ENCODE results near the gene RRP1B. TPM values are rescaled to one million over a fixed set of nuclear protein-coding genes. Genes with fewer than 3 reads are reported as not detected.

Gene RRP1B
- total RNA-seq, 1 experiment from 2014 or later: 26.3 TPM

DNA sequence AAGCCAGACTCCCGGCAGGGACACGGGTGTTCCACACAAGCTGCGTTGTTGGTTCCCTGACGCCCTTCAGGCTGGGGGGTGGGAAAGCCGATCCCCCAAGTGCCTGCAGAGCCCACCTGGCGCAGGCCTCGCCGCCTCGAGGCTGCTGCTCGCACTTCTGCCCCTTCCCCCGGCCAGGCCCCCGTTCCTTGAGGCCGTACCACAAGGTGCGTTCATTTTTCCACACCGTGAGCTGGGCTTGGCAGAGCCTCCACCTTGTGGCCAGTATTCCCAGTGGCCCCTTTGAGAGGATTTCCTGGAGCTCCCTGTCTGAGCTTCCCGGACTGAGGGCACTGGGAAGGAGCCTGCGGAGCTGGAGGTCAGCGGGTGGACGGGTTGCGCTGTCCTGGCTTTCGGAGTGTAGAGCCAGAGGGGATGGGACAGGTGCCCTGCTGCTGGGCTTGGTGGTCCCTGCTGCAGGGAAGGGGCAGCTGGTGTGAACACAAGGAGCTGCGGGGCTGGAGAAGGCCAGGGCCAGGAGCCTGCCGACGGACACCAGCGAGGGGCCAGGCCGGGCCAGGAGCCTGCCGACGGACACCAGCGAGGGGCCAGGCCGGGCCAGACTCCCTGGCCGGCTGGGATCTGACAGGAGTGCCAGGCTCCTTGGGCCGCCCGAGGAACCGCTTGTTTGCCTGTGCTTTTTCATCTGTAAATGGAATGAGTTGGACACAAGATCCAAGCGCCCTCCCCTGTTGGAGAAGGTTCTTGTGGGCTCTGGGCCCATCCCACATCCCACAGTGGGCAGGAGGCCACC lies 78.0 kb downstream of the RRP1B start:
- ChIA-PET CTCF (no interaction called here), POLR2A (ENCODE audit: unreplicated experiment) (no interaction called here)
- no TSS peak for BruUV-seq (replicated peaks)
- intact Hi-C loops (cut with micrococcal nuclease; ENCODE audit: unreplicated experiment): no loop called here
- Histone ChIP-seq H3F3A (ENCODE audit: insufficient read depth, low read depth) (peaks cover 13% of the 10 kb centered on the region; the same call in 1 of the 2 replicates), H2AFZ (no peak overlapping the region), H3K9me3 (ENCODE audit: insufficient read depth, low read depth) (no peaks in the 10 kb centered on the region), H4K20me1 (ENCODE audit: insufficient read depth) (peaks cover 20% of the 10 kb centered on the region), H3K27ac (no peak overlapping the region), H3K36me3 (ENCODE audit: low read depth) (no peaks in the 10 kb centered on the region), H3K9me2 (ENCODE audit: insufficient read depth) (no peaks in the 10 kb centered on the region), H3K4me3 (no peak overlapping the region), H3K4me2 (no peak overlapping the region), H3K27me3 (ENCODE audit: insufficient read depth, low read depth) (no peaks in the 10 kb centered on the region), H3K79me2 (ENCODE audit: low read depth) (peaks cover 45% of the 10 kb centered on the region), H3K4me1 (replicated peaks; ENCODE audit: insufficient read depth) (no peaks in the 10 kb centered on the region)
- TF ChIP-seq, protein P1, sequence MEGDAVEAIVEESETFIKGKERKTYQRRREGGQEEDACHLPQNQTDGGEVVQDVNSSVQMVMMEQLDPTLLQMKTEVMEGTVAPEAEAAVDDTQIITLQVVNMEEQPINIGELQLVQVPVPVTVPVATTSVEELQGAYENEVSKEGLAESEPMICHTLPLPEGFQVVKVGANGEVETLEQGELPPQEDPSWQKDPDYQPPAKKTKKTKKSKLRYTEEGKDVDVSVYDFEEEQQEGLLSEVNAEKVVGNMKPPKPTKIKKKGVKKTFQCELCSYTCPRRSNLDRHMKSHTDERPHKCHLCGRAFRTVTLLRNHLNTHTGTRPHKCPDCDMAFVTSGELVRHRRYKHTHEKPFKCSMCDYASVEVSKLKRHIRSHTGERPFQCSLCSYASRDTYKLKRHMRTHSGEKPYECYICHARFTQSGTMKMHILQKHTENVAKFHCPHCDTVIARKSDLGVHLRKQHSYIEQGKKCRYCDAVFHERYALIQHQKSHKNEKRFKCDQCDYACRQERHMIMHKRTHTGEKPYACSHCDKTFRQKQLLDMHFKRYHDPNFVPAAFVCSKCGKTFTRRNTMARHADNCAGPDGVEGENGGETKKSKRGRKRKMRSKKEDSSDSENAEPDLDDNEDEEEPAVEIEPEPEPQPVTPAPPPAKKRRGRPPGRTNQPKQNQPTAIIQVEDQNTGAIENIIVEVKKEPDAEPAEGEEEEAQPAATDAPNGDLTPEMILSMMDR (conservative IDR thresholded peaks at IDR 0.05): no peak
- no peak for TF ChIP-seq EZH2 (IDR thresholded peaks at IDR 0.05; ENCODE audit: low read depth)
- DNase-seq: no peak

DNA sequence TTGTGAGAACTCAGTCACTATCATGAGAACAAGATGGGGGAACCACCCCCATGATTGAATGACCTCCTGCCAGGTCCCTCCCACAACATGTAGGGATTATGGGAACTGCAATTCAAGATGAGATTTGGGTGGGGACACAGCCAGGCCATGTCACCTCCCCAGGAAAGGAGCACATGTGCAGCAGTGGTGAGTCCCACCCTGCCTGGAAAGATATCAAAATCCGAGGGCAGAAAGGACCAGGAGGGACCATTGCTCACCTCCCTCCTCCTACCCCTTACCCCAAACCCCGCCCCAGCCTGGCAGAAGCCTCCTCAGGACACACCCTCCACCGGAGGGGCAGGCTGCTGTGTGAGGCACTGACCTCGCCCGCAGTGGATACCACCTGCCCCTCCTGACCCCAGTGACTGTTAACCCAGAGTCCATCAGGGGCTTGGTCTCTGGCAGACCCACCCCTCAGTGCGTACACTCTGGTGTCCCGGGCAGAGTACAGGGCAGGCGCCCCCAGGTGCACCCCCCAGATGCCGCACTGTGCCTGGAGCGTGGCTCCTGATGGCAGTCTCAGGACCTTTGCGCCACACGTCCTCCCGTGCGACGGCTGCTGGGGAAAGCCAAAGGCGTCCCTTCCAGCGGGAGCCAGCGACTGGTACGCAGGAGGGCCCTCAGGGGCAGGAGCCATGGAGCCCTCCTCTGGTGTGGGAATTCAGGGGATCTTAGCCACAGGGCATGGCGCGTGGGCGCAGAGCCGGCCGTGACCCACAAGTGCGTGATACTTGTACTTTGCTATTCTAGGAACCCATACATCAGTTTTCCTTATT lies 80.5 kb downstream of the RRP1B start:
- Histone ChIP-seq H3K36me3 (ENCODE audit: low read depth) (no peaks in the 10 kb centered on the region), H3F3A (ENCODE audit: insufficient read depth, low read depth) (peaks cover 13% of the 10 kb centered on the region; the same call in 1 of the 2 replicates), H4K20me1 (ENCODE audit: insufficient read depth) (peaks cover 8% of the 10 kb centered on the region; the same call in 1 of the 2 replicates), H3K27me3 (ENCODE audit: insufficient read depth, low read depth) (no peaks in the 10 kb centered on the region), H3K4me1 (replicated peaks; ENCODE audit: insufficient read depth) (no peaks in the 10 kb centered on the region), H3K9me2 (ENCODE audit: insufficient read depth) (no peaks in the 10 kb centered on the region), H2AFZ (no peak overlapping the region), H3K9me3 (ENCODE audit: insufficient read depth, low read depth) (no peaks in the 10 kb centered on the region), H3K4me2 (no peak overlapping the region), H3K79me2 (ENCODE audit: low read depth) (peaks cover 23% of the 10 kb centered on the region), H3K27ac (no peak overlapping the region), H3K4me3 (no peak overlapping the region)
- no peak for DNase-seq
- no TSS peak for BruUV-seq (replicated peaks)
- intact Hi-C loops (cut with micrococcal nuclease; ENCODE audit: unreplicated experiment): no loop called here
- CTCF ChIA-PET: interaction anchor here (0.8 kb wide), 1 partner anchor 11 kb away, joined by 5 read pairs; no protein-coding TSS in a partner anchor
- TF ChIP-seq, protein P1 (conservative IDR thresholded peaks at IDR 0.05): no peak
- POLR2A ChIA-PET (ENCODE audit: unreplicated experiment): interaction anchor here (0.7 kb wide), 1 partner anchor 847 kb away, joined by 5 read pairs; the partner anchor contains the start of gene NDUFV3

DNA sequence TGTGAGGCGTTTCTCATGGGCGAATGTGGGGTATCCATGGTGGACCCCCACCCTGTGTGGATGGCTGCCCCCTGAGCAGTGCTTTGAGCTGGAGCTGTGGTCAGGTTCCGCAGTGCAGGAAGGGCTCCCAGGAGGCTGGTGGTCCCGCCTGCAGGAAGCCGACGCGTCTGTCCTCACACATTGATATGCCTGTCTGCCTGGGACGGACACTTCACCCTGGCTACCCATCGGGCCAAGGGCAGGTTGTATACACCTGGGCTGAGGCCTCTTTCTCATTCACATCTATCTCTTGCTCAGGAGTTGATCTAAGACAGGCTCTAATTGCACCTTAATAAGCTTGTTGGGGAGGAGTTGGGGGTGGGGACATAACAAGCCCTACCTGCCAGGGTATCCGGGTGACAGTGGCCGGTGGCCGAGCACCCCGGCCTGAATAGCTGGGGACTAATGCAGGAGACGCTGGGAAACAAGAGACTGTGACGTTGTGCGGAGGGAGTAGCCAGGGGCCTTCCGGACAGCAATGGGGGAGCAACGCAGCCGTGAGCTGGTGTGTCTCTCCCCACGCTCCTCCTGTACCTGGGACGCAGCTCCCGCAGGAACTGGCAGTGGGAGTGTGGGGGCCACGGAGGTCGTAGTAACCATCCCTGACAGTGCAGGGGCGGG lies 81.3 kb downstream of the RRP1B start:
- intact Hi-C loops (cut with micrococcal nuclease; ENCODE audit: unreplicated experiment): no loop called here
- peak; percentile 64 to 65 for DNase-seq

More for the DNA sequence above, 81.3 kb downstream of the RRP1B start:
- H3F3A ChIP-seq (ENCODE audit: insufficient read depth, low read depth): peaks cover 13% of the 10 kb centered on the region; the same call in 1 of the 2 replicates
- peaks cover 8% of the 10 kb centered on the region; the same call in 1 of the 2 replicates for H4K20me1 ChIP-seq (ENCODE audit: insufficient read depth)
- no peak overlapping the region for H3K4me2 ChIP-seq
- no peak overlapping the region for H3K4me3 ChIP-seq
- no peaks in the 10 kb centered on the region for H3K27me3 ChIP-seq (ENCODE audit: insufficient read depth, low read depth)
- H3K79me2 ChIP-seq (ENCODE audit: low read depth): peaks cover 17% of the 10 kb centered on the region; the same call in 1 of the 2 replicates
- ChIA-PET CTCF (no interaction called here), POLR2A (ENCODE audit: unreplicated experiment) (interaction anchor here (0.6 to 0.7 kb wide), 2 partner anchors 32 to 847 kb away, joined by 3 to 5 read pairs; partner anchors contain the start of gene NDUFV3)
- no peaks in the 10 kb centered on the region for H3K4me1 ChIP-seq (replicated peaks; ENCODE audit: insufficient read depth)
- no peak overlapping the region for H2AFZ ChIP-seq
- no TSS peak for BruUV-seq (replicated peaks)
- no peak overlapping the region for H3K27ac ChIP-seq
- H3K9me2 ChIP-seq (ENCODE audit: insufficient read depth): no peaks in the 10 kb centered on the region
- TF ChIP-seq, protein P1 (conservative IDR thresholded peaks at IDR 0.05): no peak
- no peak for TF ChIP-seq EZH2 (IDR thresholded peaks at IDR 0.05; ENCODE audit: low read depth)
- no peaks in the 10 kb centered on the region for H3K36me3 ChIP-seq (ENCODE audit: low read depth)
- no peaks in the 10 kb centered on the region for H3K9me3 ChIP-seq (ENCODE audit: insufficient read depth, low read depth)
